ENCODE measurements around the gene STIP1. TPM values are rescaled to one million over a fixed set of nuclear protein-coding genes. Genes with fewer than 3 reads are reported as not detected.

The STIP1 gene
- 115 TPM for total RNA-seq

GRCh38 chr11:64185693-64186491 is at the start of gene STIP1:
TSS of gene STIP1 (plus strand) at chr11:64186171. CDS start at chr11:64186262, 91 bp downstream.
- peak; percentile 100 for DNase-seq (ENCODE audit: low spot score)

DNA sequence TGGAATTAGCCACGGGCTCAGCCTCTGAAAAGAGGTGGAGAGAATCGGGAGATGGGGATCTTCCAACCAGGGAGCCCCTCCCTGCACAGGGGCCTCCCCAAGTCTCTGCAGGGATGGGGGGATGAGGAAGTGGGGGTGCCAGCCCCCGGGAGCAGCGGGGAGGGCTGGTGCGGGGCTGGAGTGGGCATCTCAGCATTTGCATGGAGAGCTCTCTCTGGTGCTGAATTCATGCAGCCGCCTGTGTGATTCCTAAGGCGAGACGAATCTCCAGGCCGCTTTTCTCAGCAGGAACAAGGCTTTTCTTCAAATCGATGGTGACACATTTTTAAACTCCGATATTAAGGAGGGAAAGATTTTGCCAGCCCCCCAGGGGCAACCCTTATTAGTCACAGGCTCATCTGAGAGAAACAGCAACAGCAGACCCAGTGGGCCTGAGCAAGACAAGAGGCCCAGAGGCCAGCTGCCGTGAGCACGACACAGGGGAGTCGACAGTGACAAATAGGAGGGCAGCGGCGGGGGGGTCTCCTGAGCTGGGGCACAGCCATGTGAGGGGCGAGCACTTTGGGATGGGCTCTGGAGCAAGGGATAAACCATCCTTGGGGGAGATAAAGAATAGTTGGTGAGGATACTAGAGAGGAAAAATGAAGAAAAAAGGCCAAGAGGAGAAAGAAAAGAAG is 49.1 kb upstream of the STIP1 start:
- DNase-seq (ENCODE audit: low spot score) = no peak

DNA sequence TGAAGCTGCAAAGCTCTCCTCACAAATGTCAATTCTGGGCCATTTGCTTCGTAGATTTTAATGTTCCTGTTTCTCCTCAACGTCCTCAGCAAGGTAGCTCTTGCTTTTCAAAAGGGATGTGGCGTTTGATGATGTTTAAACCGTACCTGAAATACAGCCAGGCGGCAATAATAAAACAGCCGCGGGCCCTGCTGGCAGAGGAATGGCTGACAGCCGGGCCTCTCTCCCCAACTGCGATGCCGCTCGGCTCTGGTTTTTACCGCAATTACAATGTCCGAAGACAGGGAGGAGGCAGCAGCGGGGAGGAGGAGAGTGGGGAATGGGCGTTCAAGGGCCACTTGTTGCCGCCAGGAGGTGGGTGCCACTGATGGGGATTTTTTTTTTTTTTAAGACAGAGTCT is 47.6 kb upstream of the STIP1 start:
- DNase-seq (ENCODE audit: low spot score) = no peak

DNA sequence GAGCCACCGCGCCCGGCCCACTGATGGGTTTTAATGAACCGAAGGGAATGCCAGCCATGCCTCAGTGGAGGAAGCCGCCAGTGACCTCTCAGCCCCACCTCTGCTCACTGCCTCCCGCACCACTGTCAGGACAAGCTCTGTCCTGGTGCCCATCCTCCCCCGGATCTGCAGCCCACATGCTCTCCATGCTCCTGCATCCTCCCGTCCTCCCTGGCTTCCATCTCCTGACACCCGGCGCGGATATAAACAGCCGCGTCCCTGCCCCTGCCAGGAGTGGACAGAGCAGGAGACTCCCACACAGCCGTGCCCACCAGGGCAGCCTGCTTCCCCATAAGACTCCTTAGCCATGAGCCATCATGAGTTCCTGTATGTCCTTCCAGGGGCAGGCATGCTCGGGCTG is 46.9 kb upstream of the STIP1 start:
- no peak for DNase-seq (ENCODE audit: low spot score)

DNA sequence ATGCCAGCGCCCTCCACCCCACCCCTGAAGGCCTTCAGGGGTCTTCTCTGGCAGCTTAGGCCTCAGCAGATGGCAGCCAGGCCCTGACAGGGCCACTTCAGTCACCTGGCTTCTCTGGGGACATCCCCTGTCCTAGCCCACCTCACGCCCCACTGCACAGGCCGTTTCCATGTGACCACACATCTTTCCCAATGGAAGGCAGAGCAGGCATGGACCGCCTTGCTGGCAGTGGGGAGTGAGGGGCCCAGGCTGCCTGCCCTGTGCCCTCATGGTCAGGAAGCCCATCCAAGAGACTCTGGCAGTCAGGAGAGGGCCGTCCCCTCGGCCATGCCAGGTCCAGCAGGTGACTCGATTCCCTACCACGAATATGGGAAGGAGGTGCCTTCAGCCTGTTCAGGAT is 45.9 kb upstream of the STIP1 start:
- DNase-seq (ENCODE audit: low spot score) = no peak

- DNase-seq (ENCODE audit: low spot score) = no peak
Observed at GRCh38 chr11:64141081-64141783, 44.7 kb upstream of the STIP1 start.

DNA sequence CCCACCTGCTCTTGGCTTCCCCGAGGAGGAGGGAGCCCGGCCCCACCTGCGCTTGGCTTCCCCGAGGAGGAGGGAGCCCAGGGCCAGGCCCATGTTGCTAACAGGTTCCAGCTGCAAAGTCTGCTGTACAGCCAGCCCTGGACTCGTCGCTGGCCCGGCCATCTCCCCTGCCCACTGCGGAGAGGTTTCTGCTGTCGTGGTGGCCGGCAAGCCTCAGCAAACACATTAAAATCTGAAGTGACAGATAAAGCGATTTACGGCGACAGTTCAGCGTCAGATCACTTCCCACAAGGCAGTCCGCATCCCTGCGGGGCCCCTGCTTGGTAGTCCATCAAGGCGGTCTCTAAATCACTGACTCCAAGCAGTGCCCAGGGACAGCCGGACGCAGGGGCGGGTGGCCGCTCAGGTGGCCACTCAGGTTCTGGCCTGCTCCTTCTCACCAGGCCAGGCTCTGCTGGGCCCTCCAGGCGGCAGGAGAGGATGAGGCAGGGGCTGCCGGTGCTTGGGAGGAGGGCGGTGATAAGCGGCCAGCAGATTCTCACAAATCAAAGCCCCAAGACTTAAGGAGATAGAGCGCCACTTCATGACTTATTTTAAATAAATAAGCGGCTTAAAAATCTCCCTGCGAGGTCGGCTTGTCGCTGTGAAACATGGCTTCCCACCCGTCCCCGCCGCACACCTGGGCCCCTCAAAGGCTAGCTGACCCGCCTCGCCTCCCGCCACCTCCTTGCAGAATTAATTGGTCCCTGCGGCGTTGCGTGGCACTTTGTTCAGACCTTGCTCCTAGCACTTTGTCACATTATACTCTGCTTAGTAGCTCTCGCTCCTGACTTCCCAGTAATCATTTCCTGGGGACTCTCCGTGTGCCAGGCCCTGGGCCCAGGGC is 41.1 kb upstream of the STIP1 start:
- DNase-seq (ENCODE audit: low spot score) = no peak

GRCh38 chr11:64146036-64146955 is 39.7 kb upstream of the STIP1 start:
- DNase-seq (ENCODE audit: low spot score) = peak; percentile 42

DNA sequence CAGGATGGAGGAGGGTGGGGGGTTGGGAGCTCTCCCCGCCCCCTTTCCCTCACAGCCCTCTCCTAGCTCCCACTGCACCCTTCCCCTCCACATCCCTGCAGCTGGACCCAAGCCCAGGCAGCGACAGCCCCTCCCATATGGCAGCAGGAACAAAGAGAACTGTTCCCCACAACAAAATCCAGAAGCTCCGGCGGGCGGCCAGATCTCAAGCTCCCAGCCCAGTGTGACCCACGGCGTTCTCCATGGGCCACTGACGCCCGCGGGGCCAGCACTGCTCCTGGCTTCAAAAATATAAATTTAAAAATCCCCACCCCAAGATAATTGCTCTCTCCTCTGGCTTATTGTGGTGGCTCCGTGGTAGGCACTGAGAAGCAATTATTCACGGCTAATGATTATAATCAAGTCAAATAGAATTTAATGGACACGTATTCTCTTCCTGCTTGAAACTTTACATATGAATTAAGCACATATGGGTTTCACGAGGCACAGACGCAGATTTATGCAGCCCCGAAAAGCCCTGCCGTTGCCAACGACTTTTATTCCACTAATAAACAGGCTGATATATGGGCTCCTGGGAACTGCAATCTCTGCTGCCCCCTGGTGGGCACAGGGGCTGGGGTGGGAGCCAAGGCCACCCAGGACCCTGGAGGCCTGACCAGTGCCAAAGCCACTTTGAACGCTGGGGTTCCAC is 37.6 kb upstream of the STIP1 start:
- DNase-seq (ENCODE audit: low spot score) = peak; percentile 76

GRCh38 chr11:64148917-64149617 is 36.9 kb upstream of the STIP1 start:
- no peak for DNase-seq (ENCODE audit: low spot score)

GRCh38 chr11:64150051-64150450 is 35.9 kb upstream of the STIP1 start:
- DNase-seq (ENCODE audit: low spot score) = no peak

- no peak for DNase-seq (ENCODE audit: low spot score)
Observed at GRCh38 chr11:64150481-64151239, 35.3 kb upstream of the STIP1 start.

DNA sequence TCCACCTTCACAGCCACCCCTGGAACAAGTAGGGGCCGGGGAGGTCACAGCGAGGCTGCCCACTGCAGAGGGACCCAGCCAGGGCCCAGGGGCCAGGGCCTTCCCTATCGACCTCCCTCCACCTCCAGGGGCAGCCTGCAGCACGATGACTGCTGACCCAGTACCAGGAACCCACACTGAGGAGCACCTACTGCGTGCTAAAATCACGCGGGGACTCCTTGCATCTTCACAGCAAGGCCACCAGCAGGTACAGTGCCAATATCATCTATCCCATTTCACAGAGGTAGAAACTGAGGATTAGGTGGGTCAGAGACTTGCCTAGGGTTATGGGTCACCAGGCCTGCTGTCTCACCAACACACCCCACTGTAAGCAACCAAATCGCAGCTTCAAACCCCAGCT is 34.6 kb upstream of the STIP1 start:
- no peak for DNase-seq (ENCODE audit: low spot score)

DNA sequence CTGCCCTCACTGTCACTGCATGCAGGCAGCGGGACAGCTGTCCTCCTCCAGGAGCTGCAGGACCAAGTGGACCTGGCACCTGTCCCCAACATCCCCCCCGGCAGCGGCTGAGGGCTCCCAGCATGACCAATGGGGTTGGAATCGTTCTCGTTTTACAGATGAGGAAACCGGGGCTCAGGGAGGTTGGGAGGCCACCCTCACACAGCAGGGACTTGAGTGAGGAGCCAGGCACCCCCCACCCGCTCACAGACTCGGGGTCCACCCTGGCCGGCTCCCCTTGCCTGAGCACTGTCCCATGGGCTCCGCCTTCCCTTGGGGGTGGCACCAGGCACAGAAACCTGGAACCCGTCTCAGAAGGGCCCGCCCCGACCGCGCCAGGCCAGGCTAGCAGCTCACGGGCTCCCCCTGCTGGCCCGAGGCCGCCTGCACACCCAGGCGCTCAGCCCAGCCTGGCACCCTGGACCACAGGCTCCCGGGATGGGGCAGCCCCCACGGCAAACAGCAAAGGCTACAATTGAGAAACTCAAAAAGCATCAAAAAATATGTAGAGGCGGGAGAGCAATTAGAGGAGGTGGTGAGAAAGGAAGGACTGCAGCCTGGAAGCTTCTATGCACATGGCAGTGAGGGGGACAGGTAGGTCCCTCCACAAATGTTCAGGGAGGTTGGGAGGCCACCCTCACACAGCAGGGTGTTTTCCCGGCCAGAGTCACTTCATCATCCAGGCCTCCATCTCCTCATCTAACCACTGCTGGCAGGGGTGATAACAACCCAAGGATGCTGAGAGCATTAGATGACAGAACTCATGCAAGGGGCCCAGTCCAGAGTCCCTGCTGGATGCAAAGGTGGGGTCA is 32.9 kb upstream of the STIP1 start:
- peak; percentile 55 for DNase-seq (ENCODE audit: low spot score)

DNA sequence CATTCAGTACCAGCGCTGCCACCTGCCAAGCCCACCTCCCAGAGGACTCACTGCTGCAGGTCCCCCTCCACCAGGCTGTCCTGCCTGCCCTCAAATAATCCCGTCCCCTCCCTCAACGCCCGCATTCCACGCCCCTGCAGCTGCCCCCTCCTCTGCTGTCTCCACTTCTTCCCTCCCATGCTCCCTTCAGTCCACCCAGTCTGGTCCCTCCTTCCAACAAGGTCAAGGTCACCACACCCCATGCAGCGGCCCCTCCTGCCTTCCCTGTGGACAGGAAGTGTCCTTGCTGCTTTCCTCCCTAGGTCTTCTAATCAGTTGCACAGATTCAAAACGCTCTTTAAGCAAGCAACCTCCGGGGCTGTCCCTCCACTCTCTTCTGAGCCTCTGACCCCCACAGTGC is 32.2 kb upstream of the STIP1 start:
- no peak for DNase-seq (ENCODE audit: low spot score)

DNA sequence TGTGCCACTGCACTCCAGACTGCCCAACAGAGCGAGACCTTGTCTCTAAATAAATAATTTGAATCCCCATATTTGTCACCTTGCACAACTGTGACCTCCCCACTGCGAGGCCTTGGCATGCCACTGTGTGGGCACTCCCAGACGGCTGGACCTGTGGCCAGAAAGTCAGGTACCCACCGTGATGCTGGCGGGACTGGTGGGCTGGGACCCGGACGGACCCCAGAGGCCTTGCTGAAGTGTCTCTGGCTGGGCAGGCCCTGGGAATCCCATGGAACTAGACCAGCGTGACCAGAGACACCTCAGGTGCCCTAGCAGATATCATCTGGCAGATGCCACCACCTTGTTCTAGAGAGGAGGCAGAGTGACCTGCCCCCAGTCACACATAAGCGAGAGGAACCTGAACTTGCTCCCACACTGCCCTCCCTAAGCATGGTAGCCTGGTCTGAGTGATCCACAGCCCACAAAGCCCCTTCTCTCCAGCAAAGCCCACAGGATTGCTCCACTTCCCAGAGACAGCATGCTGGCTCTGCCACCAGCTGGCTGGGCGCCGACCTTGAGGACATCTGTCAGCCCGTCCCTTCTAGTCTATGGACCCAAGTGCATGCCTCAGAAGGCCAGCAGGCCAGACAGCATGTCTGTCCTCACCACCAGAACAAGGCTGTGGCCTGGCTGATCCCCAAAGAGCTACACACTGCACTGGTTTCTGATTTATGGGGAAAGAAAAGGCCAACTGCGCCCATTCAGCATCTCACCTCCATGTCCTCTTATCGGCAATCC is 29.5 kb upstream of the STIP1 start:
- no peak for DNase-seq (ENCODE audit: low spot score)
